DMS 273 (cell line): ENCODE measurements around the gene ALPL.

Experiments used
- DNase-seq: peaks from one replicate; lab custom pipeline; 2025; ENCODE audit not compliant: unreplicated experiment; lab: John Stamatoyannopoulos, UW

ALPL gene

GRCh38 chr1:21526441-21526840 lies 17.2 kb downstream of the ALPL start:
- DNase-seq, result no peak

- DNase-seq, result no peak
These were observed 21.3 kb downstream of the ALPL start for GRCh38 chr1:21530368-21531016.

- DNase-seq, result no peak
These were observed 22.0 kb downstream of the ALPL start for GRCh38 chr1:21531241-21531640.

GRCh38 chr1:21532496-21532895 lies 23.3 kb downstream of the ALPL start:
- no peak for DNase-seq

GRCh38 chr1:21532992-21533534 lies 23.8 kb downstream of the ALPL start:
- DNase-seq, result no peak

GRCh38 chr1:21534146-21534545 lies 24.9 kb downstream of the ALPL start:
- DNase-seq, result no peak

- peak; percentile 84 for DNase-seq
These were observed 25.6 kb downstream of the ALPL start for GRCh38 chr1:21534674-21535378.

- DNase-seq, result no peak
These were observed 27.0 kb downstream of the ALPL start for GRCh38 chr1:21536218-21536617.

- no peak for DNase-seq
These were observed 28.3 kb downstream of the ALPL start for GRCh38 chr1:21537511-21537931.

- no peak for DNase-seq
These were observed 28.9 kb downstream of the ALPL start for GRCh38 chr1:21537932-21538630.

- peak; percentile 48 for DNase-seq
These were observed 30.7 kb downstream of the ALPL start for GRCh38 chr1:21539933-21540332.

- DNase-seq, result no peak
These were observed 32.1 kb downstream of the ALPL start for GRCh38 chr1:21541329-21541728.

GRCh38 chr1:21541835-21542234 lies 32.6 kb downstream of the ALPL start:
- no peak for DNase-seq

- DNase-seq, result no peak
These were observed 34.4 kb downstream of the ALPL start for GRCh38 chr1:21543598-21543997.

GRCh38 chr1:21544095-21544494 lies 34.9 kb downstream of the ALPL start:
- DNase-seq, result no peak

- no peak for DNase-seq
These were observed 37.1 kb downstream of the ALPL start for GRCh38 chr1:21546122-21546825.

GRCh38 chr1:21547876-21548275 lies 38.7 kb downstream of the ALPL start:
- DNase-seq, result no peak

GRCh38 chr1:21550097-21550496 lies 40.9 kb downstream of the ALPL start:
- no peak for DNase-seq

- no peak for DNase-seq
These were observed 41.7 kb downstream of the ALPL start for GRCh38 chr1:21550866-21551475.

- no peak for DNase-seq
These were observed 43.5 kb downstream of the ALPL start for GRCh38 chr1:21552715-21553114.
